IMR-90 (cell line): ENCODE data around the gene BCAR1. TPM values are rescaled to one million over a fixed set of nuclear protein-coding genes. Genes with fewer than 3 reads are reported as not detected.

Source experiments
- ATAC-seq: fragments of 200-7000 bp; cut with Tn5 transposase; 2 replicates; pipeline ENCODE4 v1.9.1; 2020; ENCODE audit warnings: low read depth, mild to moderate bottlenecking, moderate library complexity
- BruUV-seq: library from RNA; stranded (reverse); fragments of 400-500 nt; replicated peaks from 2 replicates; lab custom pipeline; 2021; lab: Mats Ljungman, UMichigan
- CTCF ChIA-PET: fragments of 300-600 bp; formaldehyde crosslinking; extraction: SDS; loops from one replicate; lab custom pipeline; 2021; ENCODE audit warnings: antibody characterized with exemption; lab: Yijun Ruan, JAX
- POLR2A ChIA-PET: fragments of 300-600 bp; sonication (Branson Sonifier 250); formaldehyde crosslinking; loops from one replicate; lab custom pipeline; 2022; ENCODE audit warnings: antibody characterized with exemption; ENCODE audit not compliant: unreplicated experiment; lab: Charles Lee
- DNase-seq: peaks from one replicate; pipeline ENCODE4 v3.0.0; 2013
- H2AFZ ChIP-seq: replicated peaks from 2 replicates; pipeline ENCODE3; 2013; ENCODE audit warnings: low read length, mild to moderate bottlenecking; ENCODE audit not compliant: poor library complexity
- H2AK5ac ChIP-seq: 2 replicates; pipeline ENCODE4 v1.6.1; 2013; ENCODE audit warnings: low read depth, low read length, inconsistent platforms
- H2AK9ac ChIP-seq: replicated peaks from 2 replicates; pipeline ENCODE3; 2013; ENCODE audit warnings: mild to moderate bottlenecking, low read depth, low read length, moderate library complexity; ENCODE audit not compliant: poor library complexity
- H2BK120ac ChIP-seq: 2 replicates; pipeline ENCODE4 v1.6.1; 2013; ENCODE audit warnings: low read depth, low read length, inconsistent platforms
- H2BK15ac ChIP-seq: 3 replicates; pipeline ENCODE4 v1.6.1; 2013; ENCODE audit warnings: low read depth, low read length, inconsistent platforms
- H2BK20ac ChIP-seq: 2 replicates; pipeline ENCODE4 v1.6.1; 2013; ENCODE audit warnings: low read depth, mild to moderate bottlenecking, inconsistent platforms, low read length, moderate library complexity
- H2BK5ac ChIP-seq: 2 replicates; pipeline ENCODE4 v1.6.1; 2013; ENCODE audit warnings: mild to moderate bottlenecking, low read depth, low read length, inconsistent platforms; ENCODE audit not compliant: poor library complexity, severe bottlenecking
- H3K14ac ChIP-seq: replicated peaks from 2 replicates; pipeline ENCODE4 v1.6.1; 2013; ENCODE audit warnings: low read depth, low read length, inconsistent platforms
- H3K18ac ChIP-seq: 2 replicates; pipeline ENCODE4 v1.6.1; 2013; ENCODE audit warnings: low read depth, low read length, control low read depth
- H3K23ac ChIP-seq: 2 replicates; pipeline ENCODE4 v1.6.1; 2013; ENCODE audit warnings: low read depth, low read length, inconsistent platforms
- H3K27ac ChIP-seq: 2 replicates; pipeline ENCODE4 v1.5.1; 2013; ENCODE audit warnings: mild to moderate bottlenecking, control low read depth, low read length; ENCODE audit not compliant: insufficient read depth
- H3K27me3 ChIP-seq: 2 replicates; pipeline ENCODE4 v1.6.1; 2013; ENCODE audit warnings: low read length; ENCODE audit not compliant: control insufficient read depth, insufficient read depth
- H3K36me3 ChIP-seq: 2 replicates; pipeline ENCODE4 v1.6.1; 2013; ENCODE audit warnings: low read length, mixed read lengths; ENCODE audit not compliant: control insufficient read depth, insufficient read depth
- H3K4ac ChIP-seq: 2 replicates; pipeline ENCODE4 v1.6.1; 2013; ENCODE audit warnings: low read depth, low read length, inconsistent platforms
- H3K4me1 ChIP-seq: 2 replicates; pipeline ENCODE4 v1.6.1; 2013; ENCODE audit warnings: low read length, mixed read lengths; ENCODE audit not compliant: control insufficient read depth, insufficient read depth
- H3K4me2 ChIP-seq: 2 replicates; pipeline ENCODE4 v1.6.1; 2013; ENCODE audit warnings: low read depth, mild to moderate bottlenecking, control low read depth, low read length, moderate library complexity
- H3K4me3 ChIP-seq: 2 replicates; pipeline ENCODE4 v1.5.1; 2013; ENCODE audit warnings: low read depth, mild to moderate bottlenecking, control low read depth, low read length, moderate library complexity; ENCODE audit not compliant: insufficient read depth
- H3K56ac ChIP-seq: 2 replicates; pipeline ENCODE4 v1.6.1; 2013; ENCODE audit warnings: low read length, inconsistent platforms; ENCODE audit not compliant: insufficient read depth; ENCODE audit errors: extremely low read depth
- H3K79me1 ChIP-seq, 2 experiments: 2 replicates each; pipeline ENCODE4 v1.6.1; 2013; ENCODE audit warnings: low read length in 2 of 2, inconsistent platforms in 1 of 2, low read depth in 1 of 2
- H3K9ac ChIP-seq: 2 replicates; pipeline ENCODE4 v1.6.1; 2013; ENCODE audit warnings: low read depth, low read length, control low read depth
- H3K9me1 ChIP-seq: 2 replicates; pipeline ENCODE4 v1.6.1; 2013; ENCODE audit warnings: low read length, inconsistent platforms; ENCODE audit not compliant: insufficient read depth
- H3K9me3 ChIP-seq: 2 replicates; pipeline ENCODE4 v1.6.1; 2013; ENCODE audit warnings: low read length; ENCODE audit not compliant: control insufficient read depth, insufficient read depth
- H4K20me1 ChIP-seq: 2 replicates; pipeline ENCODE4 v1.6.1; 2013; ENCODE audit warnings: low read length, inconsistent platforms; ENCODE audit not compliant: insufficient read depth
- H4K5ac ChIP-seq: 2 replicates; pipeline ENCODE4 v1.6.1; 2013; ENCODE audit warnings: mild to moderate bottlenecking, low read depth, low read length, control low read depth
- H4K8ac ChIP-seq, 2 experiments: 2 replicates each; pipeline ENCODE4 v1.6.1; 2013; ENCODE audit warnings: low read depth in 2 of 2, low read length in 2 of 2, control low read depth in 1 of 2, inconsistent platforms in 1 of 2
- H4K91ac ChIP-seq: 2 replicates; pipeline ENCODE4 v1.6.1; 2013; ENCODE audit warnings: low read depth, low read length, inconsistent platforms; ENCODE audit not compliant: insufficient read depth
- MAZ ChIP-seq: IDR thresholded peaks from 2 replicates; pipeline ENCODE4 v1.6.1; 2012; ENCODE audit warnings: low read depth, mild to moderate bottlenecking, low read length, improper control_type of control experiment, moderate library complexity, borderline replicate concordance
- NFE2L2 ChIP-seq: fragments of 150-350 bp; IDR thresholded peaks from 2 replicates; pipeline ENCODE4 v1.6.1; 2016; ENCODE audit warnings: low read depth, mild to moderate bottlenecking, low read length
- WGBS, 2 experiments: methylation state at CpG; one replicate each; pipeline versions ENCODE4 v1.1.5 to v1.1.7; 2013; ENCODE audit warnings: missing lambda C conversion rate in 2 of 2; ENCODE audit not compliant: insufficient read length in 1 of 2; ENCODE audit errors: extremely low coverage in 2 of 2; 5-methylcytosine and 5-hydroxymethylcytosine counted together
- dilution Hi-C: fragments of 300-500 bp; cut with HindIII; formaldehyde crosslinking; loops from one replicate; pipeline ENCODE4 v1.14.3; 2018; ENCODE audit warnings: low sequenced_read_pairs; ENCODE audit not compliant: unreplicated experiment
- in situ Hi-C: fragments of 300-500 bp; cut with MboI; formaldehyde crosslinking; loops from 3 replicates; pipeline ENCODE4 v1.14.3; 2019; ENCODE audit warnings: low sequenced_read_pairs, inconsistent platforms, mixed read lengths
- intact Hi-C: fragments of 100-400 bp; cut with micrococcal nuclease; formaldehyde crosslinking; loops from 2 replicates; pipeline ENCODE4 v1.10.0; 2022
- polyA plus RNA-seq, 3 experiments: library from polyadenylated mRNA; depleted of rRNA; stranded (reverse); fragments of >200 nt; gene quantifications; 2 replicates each; pipeline ENCODE4 v1.2.3, GENCODE V29; 2012; ENCODE audit warnings: low replicate concordance in 1 of 3
- total RNA-seq: library from RNA; depleted of rRNA; stranded (reverse); fragments of >200 nt; gene quantifications from 2 replicates; pipeline ENCODE4 v1.2.3, GENCODE V29; 2012

Gene BCAR1
- total and polyA plus RNA-seq, 2 of the 4 experiments (the other 2 are of a cell fraction): 18.1 to 99.4 TPM

GRCh38 chr16:75231570-75231969 lies 19.9 kb downstream of the BCAR1 start:
- TF ChIP-seq MAZ (no peak), NFE2L2 (no peak)
- in situ Hi-C loops: loop anchor here (5.0 kb wide), 1 partner anchor 156 kb away; no protein-coding TSS in a partner anchor
- Histone ChIP-seq H2AK9ac (no peak overlapping the region), H3K56ac (no peak overlapping the region), H3K36me3 (peaks cover 73% of the 10 kb centered on the region), H3K27ac (no peak overlapping the region), H4K5ac (no peak overlapping the region), H3K18ac (no peak overlapping the region), H4K8ac (no peak overlapping the region), H3K79me1 (peaks cover 16 to 87% of the 10 kb centered on the region in 2 experiments), H3K9me1 (peaks cover 4% of the 10 kb centered on the region; the same call in 1 of the 2 replicates), H3K4me2 (no peak overlapping the region), H2AFZ (no peak overlapping the region), H3K14ac (no peak overlapping the region), H3K9me3 (no peaks in the 10 kb centered on the region), H3K4me1 (peaks cover 7% of the 10 kb centered on the region), H2BK120ac (no peak overlapping the region), H3K9ac (no peak overlapping the region), H2BK20ac (no peak overlapping the region), H3K23ac (no peak overlapping the region), H3K4ac (no peak overlapping the region), H4K91ac (no peak overlapping the region), H4K20me1 (peaks cover 87% of the 10 kb centered on the region), H3K27me3 (no peaks in the 10 kb centered on the region), H2BK5ac (no peak overlapping the region), H3K4me3 (no peak overlapping the region), H2BK15ac (no peak overlapping the region), H2AK5ac (no peak overlapping the region)
- POLR2A ChIA-PET: no interaction called here
- DNase-seq: no peak
- WGBS, 2 experiments: no CpG with 5 or more reads among the region's 11 CpGs
- CTCF ChIA-PET: no interaction called here
- intact Hi-C loops: loop anchor here (5.0 kb wide), 1 partner anchor 171 kb away; no protein-coding TSS in a partner anchor
- no peak for ATAC-seq
- BruUV-seq: no TSS peak
- dilution Hi-C loops: no loop called here
